CD4-positive, alpha-beta T cell treated with Interleukin-10 for 1 hour (primary cell): ENCODE measurements around the gene SOX15.
A peak's percentile ranks its signal among the peaks of the same experiment; 100 is the strongest.
"Not testable (repeated sequence)": the region's sequence is repeated elsewhere in the genome, so short reads cannot be mapped to it uniquely, and the experiment has no call there.

Source experiments
- DNase-seq: peaks from one replicate; pipeline ENCODE4 v3.0.0-alpha.2; 2020

SOX15 gene

GRCh38 chr17:7606280-7606679 is 16.4 kb upstream of the SOX15 start:
- DNase-seq = no peak

DNA sequence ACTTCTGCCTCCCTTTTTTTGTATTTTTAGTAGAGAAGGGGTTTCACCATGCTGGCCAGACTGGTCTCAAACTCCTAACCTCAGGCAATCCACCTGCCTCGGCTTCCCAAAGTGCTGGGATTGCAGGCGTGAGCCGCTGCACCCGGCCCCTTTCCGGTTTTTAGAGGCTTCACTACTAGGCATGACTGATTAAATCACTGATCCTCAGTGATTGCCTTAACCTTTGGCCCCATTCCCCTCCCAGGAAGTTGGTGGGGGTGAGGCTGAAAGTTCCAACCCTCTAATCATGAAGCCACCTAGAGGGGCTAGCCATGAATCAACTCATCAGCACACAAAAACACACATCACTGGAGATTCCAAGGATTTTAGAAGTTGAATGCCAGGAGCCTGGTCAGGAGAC is 7.7 kb upstream of the SOX15 start:
- not testable (repeated sequence) for DNase-seq

DNA sequence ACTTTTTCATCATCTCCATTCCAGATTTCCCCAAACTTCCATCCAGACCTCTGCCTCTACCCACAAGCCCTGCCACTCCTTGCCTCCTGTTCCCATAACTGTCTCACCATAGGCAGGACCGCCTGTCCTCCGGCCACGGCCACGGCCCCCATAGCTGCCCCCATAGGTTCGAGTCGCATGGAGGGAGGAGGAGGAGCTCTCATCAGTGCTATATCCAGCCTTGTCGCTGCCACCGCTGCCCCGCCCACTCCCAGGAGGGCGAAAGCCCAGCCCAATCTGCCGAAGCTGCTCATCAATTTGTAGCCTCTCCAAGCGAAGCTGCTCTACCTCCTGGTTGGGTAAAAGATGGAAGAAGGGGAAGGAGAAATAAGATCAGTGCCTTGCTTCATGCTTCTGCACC is 3.4 kb upstream of the SOX15 start:
- no peak for DNase-seq

DNA sequence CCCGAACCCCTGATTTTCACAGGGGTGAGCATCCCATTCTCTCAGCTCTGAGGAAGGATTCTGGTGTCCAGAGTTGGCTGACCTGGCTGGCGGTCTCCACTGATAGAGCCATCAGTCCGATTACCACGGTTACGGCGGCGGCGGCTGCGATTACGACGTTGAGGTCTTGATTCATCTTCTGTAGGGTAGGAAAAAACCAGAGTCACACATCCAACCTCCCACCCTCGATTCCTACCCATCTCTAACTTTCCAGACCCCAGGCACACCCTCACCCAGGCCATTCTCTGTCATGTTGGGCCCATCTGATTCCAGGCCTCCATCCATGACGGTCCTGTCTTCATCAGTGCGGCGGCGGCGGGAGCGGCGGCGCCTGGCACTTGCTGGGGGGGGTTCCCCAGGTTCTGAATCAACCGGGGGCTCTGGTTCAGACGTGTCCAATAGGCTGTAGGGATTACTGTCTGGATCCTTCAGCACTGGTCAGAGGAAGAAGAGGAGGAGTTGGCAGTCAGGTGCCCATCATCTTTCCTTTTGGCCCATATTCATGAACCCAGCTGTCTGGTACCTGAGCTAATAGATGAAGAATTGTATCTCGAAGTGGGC is 2.6 kb upstream of the SOX15 start:
- no peak for DNase-seq

GRCh38 chr17:7591596-7591995 is 1.7 kb upstream of the SOX15 start:
- DNase-seq = no peak

DNA sequence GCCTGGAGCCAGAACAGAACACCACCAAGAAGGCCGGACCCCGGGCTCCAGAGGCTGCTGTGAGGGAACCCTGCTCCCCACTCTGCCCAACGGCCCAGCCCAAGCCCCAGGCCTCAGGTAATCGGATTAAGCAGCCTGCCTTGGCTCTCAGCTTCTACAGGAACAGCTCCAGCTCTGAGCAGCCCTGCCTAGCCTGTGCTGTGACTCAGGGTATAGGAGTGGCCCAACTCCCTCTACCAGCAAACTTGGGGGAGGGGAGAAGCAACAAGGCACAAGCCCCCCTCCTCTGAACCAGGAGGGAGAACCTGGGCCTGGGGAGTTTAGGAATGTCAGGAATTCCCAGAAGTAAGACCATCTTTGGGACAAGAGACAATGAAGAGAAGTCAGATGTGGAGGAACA is 849 bp upstream of the SOX15 start:
- no peak for DNase-seq

DNA sequence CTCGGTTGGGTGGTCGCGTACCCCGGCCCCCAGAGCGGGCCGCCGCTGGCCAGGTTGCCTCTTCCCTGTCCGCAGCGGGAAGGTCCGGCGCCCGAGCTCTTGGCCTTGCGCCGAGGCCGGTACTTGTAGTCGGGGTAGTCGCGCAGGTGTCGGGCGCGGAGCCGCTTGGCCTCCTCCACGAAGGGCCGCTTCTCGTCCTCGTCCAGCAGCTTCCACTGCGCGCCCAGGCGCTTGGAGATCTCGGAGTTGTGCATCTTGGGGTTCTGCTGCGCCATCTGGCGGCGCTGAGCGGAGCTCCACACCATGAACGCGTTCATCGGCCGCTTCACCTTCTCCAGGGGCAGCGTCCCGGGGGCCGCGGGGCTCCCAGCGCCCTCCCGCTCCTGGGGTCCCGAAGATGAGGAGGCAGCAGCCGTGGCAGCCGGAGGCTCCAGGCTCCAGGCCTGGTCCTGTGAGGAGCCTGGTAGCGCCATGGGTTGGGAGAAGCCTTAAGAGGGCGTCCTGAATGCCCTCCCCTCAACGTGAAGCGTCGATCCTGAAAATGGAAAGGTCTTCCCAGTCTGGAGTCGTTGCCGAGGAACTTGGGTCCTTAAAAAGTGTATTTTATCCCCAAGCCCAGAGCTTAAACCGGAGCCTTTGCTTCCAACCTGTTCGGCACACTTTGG is 558 bp downstream of the SOX15 start:
- DNase-seq = peak; percentile 73

DNA sequence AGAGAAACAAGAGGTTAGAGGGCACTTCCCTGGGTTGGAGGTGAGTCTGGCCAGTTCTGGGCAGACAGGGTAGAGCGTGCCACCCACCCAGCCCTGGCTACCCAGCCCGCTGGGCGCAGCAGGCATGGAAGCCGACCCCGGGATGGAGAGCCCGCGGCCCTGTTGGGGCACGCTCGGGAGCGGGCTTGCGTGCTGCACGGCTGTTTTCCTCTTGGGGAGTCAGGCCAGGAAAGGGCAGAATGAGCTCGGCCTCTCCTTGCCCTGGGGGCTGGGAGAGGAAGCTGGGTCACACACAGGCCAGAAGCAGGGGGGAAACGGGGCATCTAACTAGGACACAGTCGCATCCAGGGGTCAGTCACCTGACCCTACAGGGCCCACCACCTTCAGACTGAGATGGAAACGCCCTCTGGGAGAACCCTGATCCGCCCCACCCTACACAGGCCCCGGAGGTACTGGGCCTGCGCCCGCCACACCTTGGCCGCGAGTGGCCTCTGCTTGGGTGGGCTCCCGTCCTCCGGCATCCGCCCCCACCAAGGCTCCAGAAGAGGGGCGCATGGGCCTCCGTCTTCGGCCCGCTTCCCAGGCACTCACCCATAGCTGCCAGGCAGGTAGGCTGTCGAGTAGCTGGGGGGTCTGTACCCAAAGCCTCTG is 1.2 kb downstream of the SOX15 start:
- DNase-seq = no peak

GRCh38 chr17:7587420-7588151 is 2.3 kb downstream of the SOX15 start:
- DNase-seq = no peak

DNA sequence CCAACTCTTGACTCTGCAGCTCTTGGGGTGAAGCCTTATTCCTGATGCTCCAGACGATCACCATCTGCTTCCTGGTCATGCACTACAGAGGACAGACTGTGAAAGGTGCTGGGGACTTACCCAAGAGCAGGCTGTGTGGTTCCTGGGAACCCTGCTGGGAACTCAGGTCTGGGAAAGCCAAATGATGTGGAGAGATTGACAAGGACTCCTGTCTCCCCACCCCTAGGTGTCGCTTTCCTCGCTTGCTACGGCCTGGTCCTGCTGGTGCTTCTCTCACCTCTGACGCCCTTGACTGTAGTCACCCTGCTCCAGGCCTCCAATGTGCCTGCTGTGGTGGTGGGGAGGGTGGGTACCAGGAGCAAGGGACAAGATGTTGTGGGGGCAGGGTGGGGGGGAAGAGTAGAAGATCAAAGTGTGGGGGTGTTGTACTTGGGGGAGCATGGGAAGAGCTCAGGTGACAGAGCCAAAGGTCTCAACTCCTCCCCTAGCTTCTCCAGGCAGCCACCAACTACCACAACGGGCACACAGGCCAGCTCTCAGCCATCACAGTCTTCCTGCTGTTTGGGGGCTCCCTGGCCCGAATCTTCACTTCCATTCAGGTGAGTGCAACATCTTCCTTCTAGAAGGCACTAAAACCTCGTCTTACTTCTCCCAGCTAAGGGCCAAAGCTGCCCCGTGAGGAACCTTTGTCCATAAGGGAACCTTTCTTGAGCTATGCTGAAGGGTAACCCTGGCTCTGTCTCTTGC is 3.0 kb downstream of the SOX15 start:
- no peak for DNase-seq

GRCh38 chr17:7583253-7584109 is 6.4 kb downstream of the SOX15 start, which contains the start of gene MPDU1:
MPDU1 (plus strand) TSS chr17:7583852; CDS start chr17:7583863, 11 bp downstream.
- peak; percentile 97 for DNase-seq

GRCh38 chr17:7582396-7583252 is 7.3 kb downstream of the SOX15 start:
- DNase-seq = no peak

DNA sequence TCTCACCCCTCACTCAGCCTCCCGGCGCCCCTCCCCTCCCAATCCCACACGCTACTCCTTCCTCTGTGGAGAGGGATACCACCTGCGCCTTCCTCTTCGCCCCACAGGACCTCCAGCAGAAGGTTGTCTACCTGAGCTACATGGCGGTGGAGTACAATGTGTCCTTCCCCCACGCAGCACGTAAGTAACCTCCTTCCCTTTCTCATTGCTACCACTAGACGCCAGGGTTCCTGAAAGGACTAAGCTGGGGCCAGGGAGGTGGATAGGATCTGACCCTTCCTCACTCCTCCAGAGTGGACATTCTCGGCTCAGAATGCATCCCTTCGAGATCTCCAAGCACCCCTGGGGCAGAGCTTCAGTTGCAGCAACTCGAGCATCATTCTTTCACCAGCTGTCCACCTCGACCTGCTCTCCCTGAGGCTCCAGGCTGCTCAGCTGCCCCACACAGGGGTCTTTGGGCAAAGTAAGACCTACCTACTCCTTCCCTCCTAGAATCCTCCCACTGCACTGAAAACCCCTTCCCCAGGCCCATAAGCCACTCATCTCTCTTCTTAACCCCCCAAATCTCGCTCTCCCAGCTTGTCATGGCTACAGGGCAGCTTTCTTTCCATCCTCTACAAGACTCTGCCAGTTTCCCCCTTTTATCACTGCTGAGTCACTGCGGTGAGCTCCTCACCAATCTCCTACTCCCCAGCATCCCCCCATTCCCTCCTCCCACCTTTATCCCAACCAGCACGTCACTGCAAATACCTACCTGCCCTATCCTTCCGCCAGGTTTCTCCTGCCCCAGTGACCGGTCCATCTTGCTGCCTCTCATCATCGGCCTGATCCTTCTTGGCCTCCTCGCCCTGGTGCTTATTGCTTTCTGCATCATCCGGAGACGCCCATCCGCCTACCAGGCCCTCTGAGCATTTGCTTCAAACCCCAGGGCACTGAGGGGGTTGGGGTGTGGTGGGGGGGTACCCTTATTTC is 9.0 kb downstream of the SOX15 start:
- no peak for DNase-seq

DNA sequence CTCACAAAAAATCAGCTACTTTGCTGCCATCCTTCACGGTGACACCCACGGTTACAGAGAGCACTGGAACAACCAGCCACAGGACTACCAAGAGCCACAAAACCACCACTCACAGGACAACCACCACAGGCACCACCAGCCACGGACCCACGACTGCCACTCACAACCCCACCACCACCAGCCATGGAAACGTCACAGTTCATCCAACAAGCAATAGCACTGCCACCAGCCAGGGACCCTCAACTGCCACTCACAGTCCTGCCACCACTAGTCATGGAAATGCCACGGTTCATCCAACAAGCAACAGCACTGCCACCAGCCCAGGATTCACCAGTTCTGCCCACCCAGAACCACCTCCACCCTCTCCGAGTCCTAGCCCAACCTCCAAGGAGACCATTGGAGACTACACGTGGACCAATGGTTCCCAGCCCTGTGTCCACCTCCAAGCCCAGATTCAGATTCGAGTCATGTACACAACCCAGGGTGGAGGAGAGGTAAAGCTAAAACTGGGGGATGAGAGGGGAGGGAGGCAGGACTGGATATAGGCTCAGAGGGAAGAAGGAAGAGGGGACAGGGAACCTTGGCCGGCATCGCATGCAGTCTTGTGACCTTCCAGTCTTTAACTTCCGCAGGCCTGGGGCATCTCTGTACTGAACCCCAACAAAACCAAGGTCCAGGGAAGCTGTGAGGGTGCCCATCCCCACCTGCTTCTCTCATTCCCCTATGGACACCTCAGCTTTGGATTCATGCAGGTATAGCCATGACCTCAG is 9.9 kb downstream of the SOX15 start:
- peak; percentile 60 for DNase-seq

GRCh38 chr17:7579001-7579833 is 10.7 kb downstream of the SOX15 start, which contains the start of gene CD68:
CD68 (plus strand) TSS chr17:7579638; CDS start chr17:7579678, 40 bp downstream.
- DNase-seq = peak; percentile 69

GRCh38 chr17:7577327-7578199 is 12.3 kb downstream of the SOX15 start:
- no peak for DNase-seq
